ENCODE data around the gene KIF12.

The KIF12 gene

DNA sequence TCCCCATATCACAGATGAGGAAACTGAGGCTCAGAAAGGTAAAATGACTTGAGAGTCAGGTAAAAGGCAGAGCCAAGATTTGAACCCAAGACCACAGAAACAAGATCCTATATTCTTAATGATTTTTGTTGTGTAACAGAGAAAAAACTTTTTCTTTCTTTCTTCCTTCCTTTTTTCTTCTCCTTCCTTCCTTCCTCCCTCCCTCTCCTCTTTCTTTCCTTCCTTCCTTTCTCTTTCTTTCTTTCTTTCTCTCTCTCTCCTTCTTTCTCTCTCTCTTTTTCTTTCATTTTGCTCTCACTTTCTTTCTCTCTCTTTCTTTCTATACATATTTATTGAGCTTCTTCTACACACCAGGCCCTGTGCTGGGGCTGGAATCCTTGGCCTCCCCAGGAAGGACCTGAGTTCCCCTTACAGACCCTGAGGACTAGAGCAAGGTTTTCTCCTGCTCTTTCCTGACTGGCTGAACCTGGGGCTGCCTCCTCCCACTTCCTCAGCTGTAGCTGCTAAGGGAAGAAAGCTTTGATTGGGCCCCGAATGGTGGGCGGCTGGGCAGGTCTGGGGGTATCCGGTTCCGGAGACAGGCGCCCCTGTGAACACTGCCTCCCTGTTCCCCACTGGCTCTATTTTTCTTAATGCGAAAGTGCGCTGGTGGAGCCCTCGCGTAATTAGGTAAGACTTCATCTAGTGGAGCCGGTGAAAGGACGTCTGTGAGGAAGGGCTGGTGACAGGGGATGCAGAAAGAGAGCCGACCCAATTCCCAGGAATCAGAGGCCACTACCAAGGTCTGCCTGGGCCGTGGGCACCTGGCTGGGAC, 27.4 kb upstream of the KIF12 start:
- no peak overlapping the region for H3K27ac ChIP-seq
- TF ChIP-seq ZFX (IDR thresholded peaks at IDR 0.05) = no peak
- TF ChIP-seq, protein P1, sequence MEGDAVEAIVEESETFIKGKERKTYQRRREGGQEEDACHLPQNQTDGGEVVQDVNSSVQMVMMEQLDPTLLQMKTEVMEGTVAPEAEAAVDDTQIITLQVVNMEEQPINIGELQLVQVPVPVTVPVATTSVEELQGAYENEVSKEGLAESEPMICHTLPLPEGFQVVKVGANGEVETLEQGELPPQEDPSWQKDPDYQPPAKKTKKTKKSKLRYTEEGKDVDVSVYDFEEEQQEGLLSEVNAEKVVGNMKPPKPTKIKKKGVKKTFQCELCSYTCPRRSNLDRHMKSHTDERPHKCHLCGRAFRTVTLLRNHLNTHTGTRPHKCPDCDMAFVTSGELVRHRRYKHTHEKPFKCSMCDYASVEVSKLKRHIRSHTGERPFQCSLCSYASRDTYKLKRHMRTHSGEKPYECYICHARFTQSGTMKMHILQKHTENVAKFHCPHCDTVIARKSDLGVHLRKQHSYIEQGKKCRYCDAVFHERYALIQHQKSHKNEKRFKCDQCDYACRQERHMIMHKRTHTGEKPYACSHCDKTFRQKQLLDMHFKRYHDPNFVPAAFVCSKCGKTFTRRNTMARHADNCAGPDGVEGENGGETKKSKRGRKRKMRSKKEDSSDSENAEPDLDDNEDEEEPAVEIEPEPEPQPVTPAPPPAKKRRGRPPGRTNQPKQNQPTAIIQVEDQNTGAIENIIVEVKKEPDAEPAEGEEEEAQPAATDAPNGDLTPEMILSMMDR (conservative IDR thresholded peaks at IDR 0.05) = no peak

DNA sequence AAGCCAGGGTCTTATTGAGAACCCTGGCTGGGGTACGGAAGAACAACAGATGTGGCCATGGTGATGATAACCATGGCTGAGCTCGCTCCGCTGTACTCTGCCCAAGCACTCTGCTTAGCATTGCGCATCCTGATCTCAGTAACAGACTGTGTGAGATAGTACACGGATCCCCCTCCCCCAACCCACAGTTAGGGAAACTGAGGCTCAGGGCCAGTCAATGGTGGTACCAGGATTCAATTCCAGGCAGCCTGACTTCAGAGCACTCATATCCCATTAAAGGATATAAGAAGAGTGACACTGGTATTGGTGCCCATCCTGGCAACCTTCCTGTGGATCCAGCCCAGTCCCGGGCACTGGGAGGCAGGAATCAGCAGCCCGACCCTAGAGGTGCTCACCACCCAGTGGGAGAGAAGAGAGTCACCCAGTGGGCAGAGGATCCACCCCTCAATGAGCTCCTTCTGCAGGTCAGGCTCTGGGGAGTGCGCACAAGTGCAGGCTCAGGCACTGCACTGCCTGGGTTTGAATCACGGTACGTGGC, 26.5 kb upstream of the KIF12 start:
- H3K27ac ChIP-seq = no peak overlapping the region
- no peak for TF ChIP-seq ZFX (IDR thresholded peaks at IDR 0.05)
- TF ChIP-seq, protein P1 (conservative IDR thresholded peaks at IDR 0.05) = no peak

DNA sequence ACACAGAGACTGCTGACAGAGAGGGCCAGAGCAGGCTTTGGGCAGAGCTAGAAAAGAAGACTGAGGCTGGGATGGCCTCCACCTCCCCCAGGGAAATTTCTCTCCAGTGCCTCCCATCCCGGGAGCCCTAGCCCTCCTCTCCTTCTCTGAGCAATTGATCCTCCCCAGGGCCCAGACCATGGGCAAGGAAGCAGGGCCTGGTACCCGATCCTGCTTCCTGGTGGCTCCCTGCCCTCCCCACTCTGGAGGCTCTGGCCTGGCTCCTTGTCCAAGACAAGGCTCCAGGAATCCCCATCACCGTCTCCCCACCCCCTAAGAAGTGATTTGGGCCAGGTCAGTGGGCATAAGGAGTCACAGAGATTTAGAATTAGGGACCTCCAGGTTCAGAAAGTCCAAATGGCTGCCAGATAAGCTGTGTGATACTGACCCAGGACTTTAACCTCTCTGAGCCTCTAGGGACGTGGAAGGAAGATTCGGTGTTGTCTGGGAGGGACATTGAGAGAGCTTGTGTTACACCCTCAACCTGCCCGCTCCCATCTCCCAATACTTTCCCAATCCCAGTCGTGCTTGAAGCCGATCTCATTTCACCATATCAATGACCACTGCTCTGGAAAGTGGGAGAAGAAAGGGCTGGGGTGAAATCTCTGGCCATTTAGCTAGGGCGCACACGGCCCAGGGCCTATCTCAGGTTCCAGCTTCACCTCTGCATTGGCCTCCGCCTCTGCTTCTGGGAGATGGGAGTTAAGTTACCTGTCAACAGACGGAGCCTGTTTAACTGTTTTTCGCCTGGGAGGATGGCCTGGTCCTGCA, 25.8 kb upstream of the KIF12 start:
- no peak for TF ChIP-seq ZFX (IDR thresholded peaks at IDR 0.05)
- TF ChIP-seq, protein P1 (conservative IDR thresholded peaks at IDR 0.05) = no peak
- no peak overlapping the region for H3K27ac ChIP-seq

DNA sequence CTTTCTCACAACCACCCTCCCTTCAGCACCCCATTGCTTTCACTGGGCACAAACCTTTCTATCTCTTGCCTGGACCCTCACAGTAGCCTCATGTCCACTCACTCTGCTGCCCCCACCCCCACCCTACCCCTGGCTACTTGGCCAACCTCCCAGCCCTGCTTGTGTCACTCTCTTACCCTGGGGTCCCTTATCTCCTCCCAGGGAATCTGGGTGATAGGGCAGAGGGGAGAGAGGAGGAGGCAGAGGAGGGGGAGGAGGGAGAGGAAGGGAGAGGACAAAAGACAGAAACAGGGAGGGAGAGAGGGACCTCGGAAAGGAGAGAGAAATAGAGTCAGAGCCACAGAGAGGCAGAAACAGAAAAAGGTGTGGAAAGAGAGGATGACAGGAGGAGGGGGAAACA, 25.0 kb upstream of the KIF12 start:
- TF ChIP-seq, protein P1 (conservative IDR thresholded peaks at IDR 0.05) = no peak
- no peak for TF ChIP-seq ZFX (IDR thresholded peaks at IDR 0.05)
- H3K27ac ChIP-seq = no peak overlapping the region

DNA sequence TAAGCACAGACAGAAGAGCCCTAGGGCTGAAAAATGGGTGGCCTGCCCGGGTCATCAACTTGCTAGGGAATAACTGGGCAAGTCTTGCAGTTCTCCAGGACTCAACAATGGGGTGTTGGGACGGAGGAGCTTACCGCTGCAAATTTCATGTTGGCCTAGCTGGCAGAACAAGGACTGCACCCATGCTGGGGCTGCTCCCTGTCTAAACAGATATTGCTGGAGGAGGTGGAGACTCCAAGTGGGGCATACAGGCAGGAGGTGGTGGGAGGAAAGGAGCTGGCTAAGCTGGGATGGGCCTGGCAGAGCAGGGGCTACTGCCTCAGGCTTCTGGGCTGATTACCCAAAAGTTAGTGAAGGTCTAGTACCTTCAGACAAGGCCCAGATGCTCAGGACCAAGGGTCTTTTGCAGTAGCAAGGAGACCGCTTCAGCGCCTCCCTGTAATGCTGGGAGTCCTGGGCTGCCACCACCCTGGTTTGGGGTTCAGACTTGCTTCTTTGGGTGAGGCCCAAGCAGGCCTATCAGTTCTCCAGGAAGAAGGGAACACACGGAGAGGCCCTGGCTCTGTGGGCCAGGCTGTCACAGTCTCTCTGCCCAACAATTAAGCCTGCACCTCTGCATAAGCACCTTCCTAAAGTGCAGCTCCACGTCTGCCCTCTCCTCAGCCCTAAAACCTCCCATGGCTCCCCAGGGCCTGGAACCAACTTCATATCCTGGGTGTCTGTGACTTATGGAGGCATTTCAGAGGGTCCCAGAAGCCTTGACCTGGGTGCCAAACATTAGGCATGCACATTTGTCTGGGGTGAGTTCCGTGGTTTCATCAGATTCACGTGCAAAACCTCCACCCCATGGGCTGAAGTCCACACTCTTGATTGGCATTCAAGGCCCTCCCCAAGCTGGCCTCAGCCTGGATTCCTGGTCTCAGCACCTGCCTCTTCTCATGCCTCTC, 24.2 kb upstream of the KIF12 start:
- no peak overlapping the region for H3K27ac ChIP-seq
- no peak for TF ChIP-seq ZFX (IDR thresholded peaks at IDR 0.05)
- TF ChIP-seq, protein P1 (conservative IDR thresholded peaks at IDR 0.05) = no peak

DNA sequence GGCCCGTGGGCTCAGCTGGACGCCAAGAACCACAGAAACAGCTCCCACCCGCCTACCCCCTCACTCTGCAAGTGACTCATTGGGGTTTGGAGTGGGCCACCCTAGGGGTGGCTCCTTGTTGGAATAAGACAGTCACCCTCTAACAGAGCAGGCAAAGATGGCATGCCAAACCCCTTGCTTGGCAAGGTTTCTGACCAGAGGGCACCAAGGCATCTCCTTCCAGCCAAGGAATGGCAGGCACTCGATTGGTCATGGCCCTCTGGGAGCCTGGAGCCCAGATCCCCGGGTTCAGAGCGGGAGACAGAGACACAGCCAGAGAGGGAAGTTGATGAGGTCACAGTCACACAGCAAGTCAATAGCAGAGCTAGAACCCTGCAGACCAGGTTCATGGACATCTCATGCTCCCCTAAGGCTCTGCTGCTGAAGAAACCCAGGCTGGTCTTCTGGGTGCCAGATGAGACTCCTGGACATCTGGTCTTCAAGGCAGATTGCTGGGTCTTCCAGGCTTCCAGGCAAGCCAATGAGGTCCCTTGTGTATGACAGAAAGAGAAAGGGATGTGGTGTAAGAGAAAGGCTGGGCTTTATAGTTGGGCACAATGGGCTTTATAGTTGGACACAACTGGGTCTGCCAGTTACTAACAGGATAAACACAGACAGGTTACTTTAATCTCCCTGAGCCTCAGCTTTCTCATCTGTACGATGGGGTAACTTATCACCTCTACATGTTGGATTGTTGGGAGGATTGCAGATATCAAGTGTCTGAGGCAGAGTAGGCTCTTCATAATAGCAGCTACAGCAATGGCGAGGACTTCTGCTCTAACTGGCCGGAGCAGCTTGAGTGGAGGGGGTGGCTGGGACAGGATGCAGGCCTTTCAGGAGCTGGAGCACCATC, 23.3 kb upstream of the KIF12 start:
- H3K27ac ChIP-seq = no peak overlapping the region
- TF ChIP-seq, protein P1 (conservative IDR thresholded peaks at IDR 0.05) = no peak
- TF ChIP-seq ZFX (IDR thresholded peaks at IDR 0.05) = no peak
